ENCODE data around the gene RPL27.
A peak's percentile ranks its signal among the peaks of the same experiment; 100 is the strongest.
"Not testable (repeated sequence)": the region's sequence is repeated elsewhere in the genome, so short reads cannot be mapped to it uniquely, and the experiment has no call there.

Gene RPL27
- 236 reads per million, percentile 94 among the genes with 10 or more reads in this experiment for total RNA-seq

- DNase-seq = peak; percentile 95
Observed at GRCh38 chr17:42997984-42998938, at the start of gene RPL27. Gene RPL27, plus strand, starts transcription at chr17:42998419. Its CDS starts 332 bp downstream, at chr17:42998751.

DNA sequence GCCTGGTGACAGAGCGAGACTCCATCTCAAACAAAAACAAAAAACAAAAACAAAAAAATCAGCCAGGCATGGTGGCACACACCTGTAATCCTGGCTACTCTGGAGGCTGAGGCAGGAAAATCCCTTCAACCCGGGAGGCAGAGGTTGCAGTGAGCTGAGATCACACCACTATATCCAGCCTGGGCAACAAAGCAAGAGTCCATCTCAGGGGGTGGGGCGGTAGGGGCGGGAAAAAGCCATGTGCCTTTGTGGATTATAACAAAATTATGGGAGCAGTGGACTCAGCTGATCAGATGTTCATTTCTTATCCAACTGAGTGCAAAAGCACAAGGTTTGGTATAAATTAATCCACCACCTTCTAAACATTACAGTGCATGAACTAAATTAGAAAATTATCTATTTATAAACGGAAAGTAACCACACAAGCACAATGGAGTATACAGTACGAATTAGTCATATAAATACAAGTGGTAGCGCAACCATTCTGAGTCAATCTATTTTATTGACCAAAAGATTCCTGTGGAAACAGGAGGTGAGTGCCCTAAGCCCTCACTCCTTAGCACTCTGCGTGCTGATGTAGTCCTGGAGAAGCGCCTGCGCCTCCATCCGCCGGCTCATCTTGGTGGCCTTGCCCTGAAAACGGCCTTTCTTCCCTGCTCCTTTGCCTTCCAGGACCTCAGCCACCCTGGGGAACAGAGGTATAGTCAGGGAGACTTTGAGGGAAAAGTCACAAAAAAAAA, 48.0 kb upstream of the RPL27 start:
- no peak for DNase-seq

DNA sequence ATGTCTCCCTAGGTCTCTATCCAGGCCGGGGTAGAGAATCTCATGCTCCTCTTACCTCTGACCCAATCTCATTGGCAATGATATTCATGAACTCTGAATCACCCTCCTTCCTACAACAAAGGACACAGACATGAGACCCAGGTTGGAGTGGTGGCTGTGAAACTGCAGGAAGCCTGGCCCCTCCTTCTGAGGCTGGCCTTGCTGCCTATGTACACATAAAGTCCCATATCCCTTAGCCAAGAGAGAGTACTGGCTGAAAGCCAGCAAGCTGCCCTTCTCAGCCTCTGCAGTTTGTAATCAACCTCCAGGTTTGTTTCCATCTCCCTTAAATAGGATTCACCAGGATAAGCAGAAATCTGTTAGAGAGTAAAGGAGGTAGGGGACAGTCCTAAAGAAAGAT, 44.5 kb upstream of the RPL27 start:
- DNase-seq = no peak

GRCh38 chr17:42964161-42964932, 33.9 kb upstream of the RPL27 start, which contains the start of gene AARSD1:
Gene AARSD1, minus strand, starts transcription at chr17:42964454. Its CDS starts 14 bp downstream, at chr17:42964440.
- peak; percentile 87 for DNase-seq

DNA sequence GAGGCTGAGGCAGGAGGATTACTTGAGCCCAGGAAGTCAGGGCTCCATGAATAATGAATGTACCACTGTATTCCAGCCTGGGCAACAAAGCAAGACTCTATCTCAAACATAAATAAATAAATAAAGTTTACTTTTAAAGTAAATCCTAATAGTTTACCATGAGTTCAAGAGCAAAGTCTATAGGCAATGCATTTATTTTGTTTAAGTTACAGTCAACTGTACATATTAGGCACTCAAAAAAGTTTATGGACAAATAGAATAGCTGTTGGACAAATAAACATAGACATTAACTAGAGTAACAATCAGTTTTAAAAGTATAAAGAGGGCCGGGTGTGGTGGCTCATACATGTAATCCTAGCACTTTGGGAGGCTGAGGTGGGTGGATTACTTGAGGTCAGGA, 30.3 kb upstream of the RPL27 start:
- DNase-seq = no peak

GRCh38 chr17:42969001-42969581, 29.1 kb upstream of the RPL27 start:
- DNase-seq = no peak

- DNase-seq = no peak
Observed at GRCh38 chr17:42971589-42971988, 26.6 kb upstream of the RPL27 start.

- not testable (repeated sequence) for DNase-seq
Observed at GRCh38 chr17:42973323-42973722, 24.9 kb upstream of the RPL27 start.

GRCh38 chr17:42975265-42975664, 23.0 kb upstream of the RPL27 start:
- DNase-seq = no peak

DNA sequence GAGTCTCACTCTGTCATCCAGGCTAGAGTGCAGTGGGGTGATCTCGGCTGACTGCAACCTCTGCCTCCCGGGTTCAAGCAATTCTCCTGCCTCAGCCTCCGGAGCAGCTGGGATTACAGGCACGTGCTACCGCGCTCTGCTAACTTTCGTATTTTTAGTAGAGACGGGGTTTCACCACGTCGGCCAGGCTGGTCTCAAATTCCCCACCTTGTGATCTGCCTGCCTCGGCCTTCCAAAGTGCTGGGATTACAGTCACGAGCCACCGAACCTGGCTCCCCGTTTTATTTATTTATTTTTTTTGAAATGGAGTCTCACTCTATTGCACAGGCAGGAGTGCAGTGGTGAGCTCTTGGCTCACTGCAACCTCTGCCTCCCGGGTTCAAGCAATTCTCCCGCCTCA, 22.5 kb upstream of the RPL27 start:
- DNase-seq = not testable (repeated sequence)

DNA sequence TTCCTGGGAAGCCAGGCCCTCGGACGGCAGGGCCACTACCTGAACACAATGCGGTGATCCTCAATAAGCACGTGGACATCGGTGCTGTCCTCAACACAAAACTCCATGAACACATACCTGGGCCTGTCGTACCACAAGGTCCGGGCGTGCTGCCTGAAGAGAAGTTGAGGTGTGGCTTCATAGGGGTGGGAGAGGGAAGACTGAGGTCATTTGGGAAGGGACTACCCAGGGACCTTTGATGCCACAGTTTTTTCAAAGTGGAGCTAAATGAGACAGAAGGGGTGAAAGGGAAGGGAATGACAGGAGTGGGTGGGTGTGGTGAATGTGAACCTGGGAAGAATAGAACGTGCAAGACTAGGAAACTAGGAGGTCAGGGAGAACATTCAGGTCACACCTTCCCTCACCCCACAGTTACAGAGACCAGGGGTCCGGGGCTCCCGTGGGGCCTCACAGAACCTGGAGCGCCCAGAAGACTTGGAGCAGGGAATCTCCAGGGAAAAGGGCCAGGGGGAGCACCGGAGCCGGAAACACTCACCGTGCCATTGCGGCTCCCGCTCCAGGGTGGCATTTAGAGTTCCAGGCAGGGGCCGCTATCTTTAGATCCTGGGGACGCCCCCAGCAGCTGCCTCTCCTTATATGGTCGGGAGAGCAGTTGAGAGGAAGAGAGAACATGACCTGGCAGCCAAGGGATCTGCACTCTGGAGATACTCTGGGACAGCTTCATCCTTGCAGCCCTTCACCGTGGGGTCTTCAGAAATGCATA, 18.5 kb upstream of the RPL27 start, which contains the start of gene PTGES3L:
Gene PTGES3L, minus strand, starts transcription at position 570 of the 763 bp plus-strand sequence. Its CDS starts 27 bp downstream, at position 543.
- DNase-seq = peak; percentile 3

DNA sequence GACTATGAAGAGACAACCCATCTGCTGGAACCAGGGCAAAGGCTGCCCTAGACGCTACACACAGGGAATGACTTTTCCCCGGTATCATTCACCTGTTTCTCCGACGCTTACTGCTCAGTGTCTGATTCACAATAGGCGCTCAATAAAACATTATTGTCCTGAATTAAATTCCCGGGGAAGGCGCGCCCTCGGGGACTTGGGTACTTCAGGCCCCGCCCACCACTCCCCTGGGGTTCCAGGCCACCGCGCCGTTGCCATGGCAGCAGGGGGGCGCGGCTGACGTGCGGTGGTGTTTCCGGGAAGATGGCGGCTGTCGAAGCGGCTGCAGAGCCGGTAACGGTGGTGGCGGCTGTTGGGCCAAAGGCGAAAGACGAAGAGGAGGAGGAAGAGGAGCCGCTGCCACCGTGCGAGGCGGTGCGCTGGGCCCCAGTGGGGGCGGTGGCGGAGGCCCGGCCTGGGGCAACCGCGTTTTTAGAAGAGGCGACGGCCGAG, 17.9 kb upstream of the RPL27 start, which contains the start of gene RUNDC1:
Gene RUNDC1, plus strand, starts transcription at position 292 of the 492 bp plus-strand sequence. Its CDS starts 12 bp downstream, at position 304.
- peak; percentile 86 for DNase-seq

- DNase-seq = peak; percentile 39
Observed at GRCh38 chr17:42980766-42981397, 17.3 kb upstream of the RPL27 start.

GRCh38 chr17:42982266-42982665, 16.0 kb upstream of the RPL27 start:
- no peak for DNase-seq

- DNase-seq = no peak
Observed at GRCh38 chr17:42985225-42985624, 13.0 kb upstream of the RPL27 start.

GRCh38 chr17:42989141-42989540, 9.1 kb upstream of the RPL27 start:
- DNase-seq = no peak

DNA sequence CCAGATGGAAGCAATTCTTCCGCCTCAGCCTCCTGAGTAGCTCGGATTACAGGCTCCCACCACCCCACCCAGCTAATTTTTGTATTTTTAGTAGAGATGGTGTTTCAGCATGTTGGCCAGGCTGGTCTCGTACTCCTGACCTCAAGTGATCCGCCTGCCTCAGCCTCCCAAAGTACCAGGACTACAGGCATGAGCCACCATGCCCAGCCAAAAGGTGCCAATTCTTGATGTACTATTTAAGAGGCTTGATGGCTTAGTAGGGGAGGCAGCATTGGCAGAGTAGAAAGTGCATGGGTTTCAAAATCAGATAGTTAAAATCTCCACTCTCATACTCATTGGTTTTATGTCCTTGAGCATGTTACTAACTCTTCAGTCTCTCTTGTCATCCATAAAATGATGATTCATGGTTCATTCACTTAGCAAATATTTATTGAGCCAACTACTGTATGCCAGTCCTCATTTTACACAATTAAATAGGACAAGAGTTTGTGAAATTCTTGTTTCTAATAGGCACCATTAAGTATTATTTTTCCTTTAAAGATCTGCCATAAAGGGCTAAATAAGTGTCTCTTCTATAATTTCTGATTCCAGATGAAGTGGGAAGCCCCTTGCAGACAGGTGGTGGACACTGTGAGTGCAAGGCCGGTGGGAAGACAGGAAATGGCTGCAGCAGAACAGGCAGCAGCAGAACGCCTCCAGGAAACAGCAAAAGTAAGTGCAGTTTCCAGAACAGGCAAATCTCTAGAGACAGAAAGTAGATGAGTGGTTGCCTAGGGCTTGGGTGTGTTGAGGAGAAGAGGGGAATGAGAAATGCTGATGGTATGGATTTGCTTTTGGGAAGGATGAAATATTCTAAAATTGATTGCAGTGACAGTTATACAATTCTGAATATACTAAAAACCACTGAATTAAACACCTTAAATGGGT, 8.2 kb upstream of the RPL27 start:
- DNase-seq = no peak

GRCh38 chr17:42991471-42991870, 6.7 kb upstream of the RPL27 start:
- no peak for DNase-seq

DNA sequence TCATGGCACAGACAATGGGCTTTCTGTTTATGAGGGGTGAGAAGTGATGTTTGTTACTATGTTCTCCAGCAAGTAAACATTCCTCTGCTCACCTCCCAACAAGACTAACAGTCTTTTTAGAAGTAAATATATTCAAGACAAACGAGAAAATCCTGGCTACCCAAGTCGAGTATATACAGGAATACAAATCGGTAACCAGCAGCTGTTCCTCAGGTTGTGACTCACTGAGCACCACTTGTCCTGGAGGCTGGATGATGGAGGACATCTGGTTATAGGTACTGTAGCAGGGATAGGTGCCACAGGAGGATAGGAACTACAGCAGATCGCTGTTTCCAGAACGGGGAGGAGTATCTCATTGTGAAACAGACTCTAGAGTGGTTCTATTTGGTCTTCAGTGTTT, 5.3 kb upstream of the RPL27 start:
- no peak for DNase-seq

Measured in effector CD4-positive, alpha-beta T cell (primary cell).